Chondrocyte (in vitro differentiated cells): ENCODE results near the gene PWWP2B. TPM values are rescaled to one million over a fixed set of nuclear protein-coding genes. Genes with fewer than 3 reads are reported as not detected.

Source experiments
- DNase-seq: peaks from one replicate; pipeline ENCODE4 v3.0.0; 2021; ENCODE audit warnings: mixed read lengths, low spot score
- H3K27ac Mint-ChIP-seq: one replicate; pipeline ENCODE4 v1.8.0; 2021; ENCODE audit warnings: mild to moderate bottlenecking, moderate library complexity, mixed read lengths; ENCODE audit not compliant: unreplicated experiment
- H3K27me3 Mint-ChIP-seq: 2 replicates; pipeline ENCODE4 v1.8.0; 2021; ENCODE audit warnings: low read depth, mixed read lengths
- H3K36me3 Mint-ChIP-seq: 2 replicates; pipeline ENCODE4 v1.8.0; 2021; ENCODE audit warnings: low read depth, mixed read lengths
- H3K4me1 Mint-ChIP-seq: 2 replicates; pipeline ENCODE4 v1.8.0; 2021; ENCODE audit warnings: low read depth, mild to moderate bottlenecking, mixed read lengths
- H3K4me3 Mint-ChIP-seq: one replicate; pipeline ENCODE4 v1.8.0; 2021; ENCODE audit warnings: mild to moderate bottlenecking, moderate library complexity, mixed read lengths; ENCODE audit not compliant: unreplicated experiment
- H3K9me3 Mint-ChIP-seq: 2 replicates; pipeline ENCODE4 v1.8.0; 2021; ENCODE audit warnings: low read depth, mixed read lengths
- long read RNA-seq: library from polyadenylated mRNA; stranded (forward); transcript quantifications from one replicate; pipeline ENCODE4 v2.0.0, GENCODE V29; 2021
- total RNA-seq: library from RNA; stranded (reverse); gene quantifications from 3 replicates; pipeline ENCODE4 v1.2.1, GENCODE V29; 2021
- TF ChIP-seq, protein P1 (sequence below): fragments of 200-600 bp; sonication (generic); IDR thresholded peaks from 2 replicates; pipeline ENCODE4 v1.5.0; 2021; ENCODE audit warnings: antibody characterized with exemption, mild to moderate bottlenecking, moderate library complexity

The PWWP2B gene
- 9.9 to 13.9 TPM (median 13.2 TPM) in 3 replicates for total RNA-seq
- long read RNA-seq, transcript PWWP2B-202 (3 exons, 2,013 nt), result minor isoform, 7 of 40 reads
- long read RNA-seq, transcript PWWP2B-201 (3 exons, 2,651 nt), result major isoform, 19 of 40 reads
- long read RNA-seq, partial matches to known transcripts, result 5 of 40 reads
- long read RNA-seq, other reads (novel, unspliced or antisense), result 9 of 40 reads

DNA sequence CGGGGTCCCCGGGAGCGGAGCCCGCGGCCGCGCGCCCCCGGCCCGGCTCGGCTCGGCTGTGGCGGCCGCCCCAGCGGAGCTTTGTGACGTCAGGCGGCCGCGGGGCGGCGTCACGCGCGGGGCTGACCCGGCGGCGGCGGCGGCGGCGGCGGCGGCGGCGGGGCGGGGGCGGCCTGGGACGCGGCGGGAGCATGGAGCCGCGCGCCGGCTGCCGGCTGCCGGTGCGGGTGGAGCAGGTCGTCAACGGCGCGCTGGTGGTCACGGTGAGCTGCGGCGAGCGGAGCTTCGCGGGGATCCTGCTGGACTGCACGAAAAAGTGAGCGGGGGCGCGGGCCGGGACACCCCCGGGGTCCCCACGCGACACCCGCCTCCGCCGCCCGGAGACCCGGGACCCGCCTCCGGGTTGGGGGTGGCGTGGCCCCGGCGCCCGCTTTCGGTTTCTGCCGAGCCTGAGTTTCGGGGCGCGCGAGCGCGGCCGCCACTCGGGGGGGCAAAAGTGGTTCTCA is at the start of gene PWWP2B:
Gene PWWP2B, plus strand, starts transcription at position 165 of the 506 bp plus-strand sequence. Its CDS starts 27 bp downstream, at position 192.
- Mint-ChIP-seq H3K27me3 (no peaks in the 10 kb centered on the region), H3K36me3 (no peaks in the 10 kb centered on the region), H3K27ac (peak within 1 kb of the TSS; percentile 81), H3K4me1 (peaks cover 17% of the 10 kb centered on the region), H3K4me3 (peak within 1 kb of the TSS; percentile 87), H3K9me3 (peaks cover 5% of the 10 kb centered on the region)
- TF ChIP-seq, protein P1, sequence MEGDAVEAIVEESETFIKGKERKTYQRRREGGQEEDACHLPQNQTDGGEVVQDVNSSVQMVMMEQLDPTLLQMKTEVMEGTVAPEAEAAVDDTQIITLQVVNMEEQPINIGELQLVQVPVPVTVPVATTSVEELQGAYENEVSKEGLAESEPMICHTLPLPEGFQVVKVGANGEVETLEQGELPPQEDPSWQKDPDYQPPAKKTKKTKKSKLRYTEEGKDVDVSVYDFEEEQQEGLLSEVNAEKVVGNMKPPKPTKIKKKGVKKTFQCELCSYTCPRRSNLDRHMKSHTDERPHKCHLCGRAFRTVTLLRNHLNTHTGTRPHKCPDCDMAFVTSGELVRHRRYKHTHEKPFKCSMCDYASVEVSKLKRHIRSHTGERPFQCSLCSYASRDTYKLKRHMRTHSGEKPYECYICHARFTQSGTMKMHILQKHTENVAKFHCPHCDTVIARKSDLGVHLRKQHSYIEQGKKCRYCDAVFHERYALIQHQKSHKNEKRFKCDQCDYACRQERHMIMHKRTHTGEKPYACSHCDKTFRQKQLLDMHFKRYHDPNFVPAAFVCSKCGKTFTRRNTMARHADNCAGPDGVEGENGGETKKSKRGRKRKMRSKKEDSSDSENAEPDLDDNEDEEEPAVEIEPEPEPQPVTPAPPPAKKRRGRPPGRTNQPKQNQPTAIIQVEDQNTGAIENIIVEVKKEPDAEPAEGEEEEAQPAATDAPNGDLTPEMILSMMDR, result no peak
- no peak for DNase-seq

DNA sequence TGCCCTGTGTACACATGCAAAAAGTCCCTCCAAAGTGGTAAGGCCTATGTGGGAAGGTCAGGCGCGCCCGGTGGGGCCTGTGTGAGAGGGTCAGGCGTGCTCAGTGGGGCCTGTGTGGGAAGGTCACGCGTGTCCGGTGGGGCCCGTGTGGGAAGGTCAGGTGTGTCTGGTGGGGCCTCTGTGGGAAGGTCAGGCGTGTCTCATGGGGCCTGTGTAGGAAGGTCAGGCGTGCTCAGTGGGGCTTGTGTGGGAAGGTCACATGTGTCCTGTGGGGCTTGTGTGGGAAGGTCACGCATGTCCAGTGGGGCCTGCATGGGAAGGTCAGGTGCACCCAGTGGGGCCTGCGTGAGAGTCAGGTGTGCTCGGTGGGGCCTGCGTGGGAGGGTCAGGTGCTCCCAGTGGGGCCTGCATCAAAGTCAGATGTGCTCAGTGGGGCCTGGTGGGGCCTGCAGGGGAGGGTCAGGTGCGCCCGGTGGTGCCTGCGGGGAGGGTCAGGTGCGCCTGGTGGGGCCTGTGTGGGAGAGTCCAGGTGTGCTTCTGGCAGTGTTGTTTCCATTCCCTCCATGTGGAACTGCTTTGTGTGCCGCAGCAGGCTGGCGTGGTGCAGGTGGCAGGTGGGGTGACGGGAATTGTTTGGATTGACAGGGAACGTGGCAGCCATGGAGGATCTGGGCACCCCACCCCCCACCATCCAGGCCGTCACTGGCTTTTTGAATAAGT is 49.6 kb upstream of the PWWP2B start:
- Mint-ChIP-seq H3K36me3 (peaks cover 18% of the 10 kb centered on the region), H3K9me3 (no peaks in the 10 kb centered on the region), H3K4me3 (no peak overlapping the region), H3K27me3 (no peaks in the 10 kb centered on the region), H3K4me1 (no peaks in the 10 kb centered on the region), H3K27ac (no peak overlapping the region)
- DNase-seq, result peak; percentile 90
- TF ChIP-seq, protein P1, result no peak

DNA sequence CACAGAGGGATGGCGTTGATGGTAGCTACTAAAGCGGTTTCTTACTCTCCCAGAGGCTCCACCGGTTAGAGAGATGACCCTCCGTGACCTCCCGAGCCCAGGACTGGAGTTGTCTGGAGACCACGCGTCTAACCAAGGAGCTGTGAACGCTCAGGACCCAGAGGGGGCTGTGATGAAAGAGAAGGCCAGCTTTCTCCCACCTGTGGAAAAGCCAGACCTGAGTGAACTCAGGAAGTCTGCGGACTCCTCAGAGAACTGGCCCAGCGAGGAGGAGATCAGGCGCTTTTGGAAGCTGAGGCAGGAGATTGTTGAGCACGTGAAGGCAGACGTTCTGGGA is 49.1 kb upstream of the PWWP2B start:
- Mint-ChIP-seq H3K27ac (no peak overlapping the region), H3K36me3 (peaks cover 16% of the 10 kb centered on the region), H3K27me3 (no peaks in the 10 kb centered on the region), H3K9me3 (no peaks in the 10 kb centered on the region), H3K4me1 (no peaks in the 10 kb centered on the region), H3K4me3 (no peak overlapping the region)
- TF ChIP-seq, protein P1, result no peak
- peak; percentile 51 for DNase-seq

DNA sequence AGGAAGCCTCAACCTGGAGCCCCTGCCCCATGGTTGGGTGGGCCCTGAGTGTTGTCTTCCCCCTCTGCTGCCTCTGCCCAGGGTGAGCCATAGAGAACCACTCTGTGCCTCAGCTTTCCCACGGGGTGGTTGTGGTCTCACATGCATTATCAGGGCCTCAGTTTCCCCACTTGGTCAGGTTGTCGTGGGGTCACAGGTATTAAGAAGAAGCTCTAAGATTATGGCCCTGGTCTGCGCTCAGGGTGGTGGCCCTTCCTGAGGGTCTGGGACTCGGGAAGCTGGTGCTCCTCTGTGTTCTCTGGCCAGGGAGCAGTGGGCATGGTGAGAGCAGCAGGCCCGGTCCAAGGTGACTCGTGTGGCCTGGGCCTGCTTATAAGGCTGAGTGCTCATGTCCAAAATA is 47.2 kb upstream of the PWWP2B start:
- peaks cover 11% of the 10 kb centered on the region for H3K36me3 Mint-ChIP-seq
- no peak overlapping the region for H3K4me3 Mint-ChIP-seq
- TF ChIP-seq, protein P1, result no peak
- no peaks in the 10 kb centered on the region for H3K4me1 Mint-ChIP-seq
- no peaks in the 10 kb centered on the region for H3K9me3 Mint-ChIP-seq
- no peak overlapping the region for H3K27ac Mint-ChIP-seq
- no peaks in the 10 kb centered on the region for H3K27me3 Mint-ChIP-seq
- peak; percentile 62 for DNase-seq

DNA sequence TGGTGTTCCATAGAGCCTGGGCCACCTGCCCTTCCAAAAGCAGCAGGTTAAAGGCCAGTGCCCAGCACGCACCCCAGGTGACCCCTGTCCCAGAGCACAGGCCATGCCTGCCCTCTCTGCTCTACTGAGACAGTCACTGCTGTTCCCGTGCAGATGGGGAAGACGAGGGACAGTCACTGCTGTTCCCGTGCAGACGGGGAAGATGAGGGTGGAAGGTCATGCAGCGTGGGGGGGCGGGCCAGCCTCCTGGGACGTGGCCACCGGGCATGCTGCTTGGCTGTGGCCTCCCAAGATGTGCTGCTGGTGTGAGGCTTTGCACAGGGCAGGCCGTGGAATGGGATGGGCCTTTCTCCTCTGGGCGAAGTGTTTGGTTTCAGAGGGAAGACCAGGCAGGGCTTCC is 46.6 kb upstream of the PWWP2B start:
- Mint-ChIP-seq H3K4me3 (no peak overlapping the region), H3K9me3 (no peaks in the 10 kb centered on the region), H3K36me3 (peaks cover 10% of the 10 kb centered on the region), H3K27ac (no peak overlapping the region), H3K4me1 (no peaks in the 10 kb centered on the region), H3K27me3 (no peaks in the 10 kb centered on the region)
- DNase-seq, result peak; percentile 83
- TF ChIP-seq, protein P1, result no peak
